Gastrocnemius medialis (tissue), 4 donors: ENCODE data around the gene MAP3K7CL. TPM values are rescaled to one million over a fixed set of nuclear protein-coding genes. Genes with fewer than 3 reads are reported as not detected.

ENCODE experiments used
- ATAC-seq, 2 donors: fragments of 150-250 bp; one replicate each; pipeline ENCODE4 v1.9.1; 2016
- DNase-seq, 2 donors: peaks; one replicate each; pipeline ENCODE4 v3.0.0-alpha.2; 2019
- H3K27ac ChIP-seq, 4 donors: fragments of 200-600 bp; sonication (generic); 1 replicate in 1 of 4; 2 replicates in 3 of 4; pipeline ENCODE4 v1.5.1; 2016 to 2018; ENCODE audit warnings: mild to moderate bottlenecking in 2 of 4, moderate library complexity in 1 of 4
- H3K27me3 ChIP-seq, 3 donors: fragments of 200-600 bp; sonication (generic) in 2 of 3; 1 replicate in 1 of 3; 2 replicates in 2 of 3; pipeline versions ENCODE4 v1.5.1 to v1.6.0; 2016 to 2019; ENCODE audit warnings: mild to moderate bottlenecking in 1 of 3, moderate library complexity in 1 of 3
- H3K36me3 ChIP-seq, 2 donors: fragments of 200-600 bp; sonication (generic) in 1 of 2; one replicate each; pipeline ENCODE4 v1.5.1; 2017 to 2018
- H3K4me1 ChIP-seq, 2 donors: fragments of 200-600 bp; sonication (generic) in 1 of 2; one replicate each; pipeline ENCODE4 v1.5.1; 2016 to 2017; ENCODE audit warnings: mild to moderate bottlenecking in 2 of 2
- H3K4me3 ChIP-seq, 4 donors: fragments of 200-600 bp; sonication (generic) in 3 of 4; 1 replicate in 1 of 4; 2 replicates in 3 of 4; pipeline ENCODE4 v1.5.1; 2016 to 2019; ENCODE audit warnings: mild to moderate bottlenecking in 2 of 4
- H3K9me3 ChIP-seq, 3 donors: fragments of 200-600 bp; sonication (generic) in 2 of 3; 1 replicate in 1 of 3; 2 replicates in 2 of 3; pipeline ENCODE4 v1.5.1; 2016 to 2019
- POLR2A ChIP-seq, 2 donors: fragments of 450-650 bp; IDR thresholded peaks; one replicate each; pipeline ENCODE4 v1.6.1; 2017; ENCODE audit warnings: antibody characterized with exemption in 2 of 2, mild to moderate bottlenecking in 2 of 2, moderate library complexity in 2 of 2
- in situ Hi-C, 4 donors: fragments of 200-750 bp; cut with MboI; loops; one replicate each; pipeline versions ENCODE4 v1.15.0 to v1.8.0; 2017; ENCODE audit warnings: low sequenced_read_pairs in 4 of 4
- intact Hi-C: fragments of 100-400 bp; cut with DNase I; formaldehyde crosslinking; loops from one replicate; pipeline ENCODE4 v1.15.1; 2023; ENCODE audit warnings: low total_unique reads
- total RNA-seq, 4 donors: library from RNA; depleted of rRNA; stranded (reverse); fragments of >200 nt; gene quantifications; one replicate each; pipeline versions ENCODE4 v1.1.0 to v1.2.3, GENCODE V29; 2016
- TF ChIP-seq, protein P1 (sequence below), 5 experiments: fragments of 450-650 bp in 3 of 5; fragments of 200-600 bp in 2 of 5; sonication (generic) in 2 of 5; IDR thresholded peaks in 4 of 5; conservative IDR thresholded peaks in 1 of 5; 1 replicate in 4 of 5; 2 replicates in 1 of 5; pipeline ENCODE4 v1.5.1; 2016 to 2019; ENCODE audit warnings: antibody characterized with exemption in 5 of 5, mild to moderate bottlenecking in 3 of 5, moderate library complexity in 3 of 5

Gene MAP3K7CL
- total RNA-seq, 4 donors from 2014 or later = 4.3 to 17.4 (median 15.5) TPM; not detected in 1

DNA sequence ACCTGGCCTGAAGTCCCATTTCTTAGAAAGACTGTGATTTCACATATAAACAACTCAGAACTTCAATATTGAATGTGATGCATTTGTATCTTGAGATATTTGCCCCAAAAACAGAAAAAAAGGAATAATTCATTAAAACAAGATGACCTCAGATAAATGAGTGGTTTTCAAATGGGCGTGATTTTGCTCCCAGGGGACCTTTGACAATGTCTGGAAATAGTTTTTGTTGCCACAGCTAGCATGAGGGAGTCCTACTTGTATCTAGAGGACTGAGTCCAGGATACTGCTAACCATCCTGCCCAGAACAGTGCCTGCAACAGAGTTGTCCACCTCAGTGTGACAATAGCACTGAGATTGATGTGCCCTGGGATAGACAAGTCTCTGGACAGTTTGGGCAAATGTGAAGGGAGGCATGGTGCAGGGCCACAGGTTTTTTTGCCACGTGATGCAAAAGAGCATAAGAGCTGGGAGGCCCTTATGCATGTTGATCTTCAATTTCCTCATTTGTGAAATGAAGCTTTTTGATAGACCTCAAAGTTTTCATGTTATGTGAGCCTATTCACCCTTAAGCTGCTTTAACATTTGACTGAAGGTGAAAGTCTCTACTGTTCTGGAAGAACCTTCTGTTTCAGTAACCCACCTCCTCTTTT, 46.2 kb downstream of the MAP3K7CL start:
- H3K9me3 ChIP-seq = no peaks in the 10 kb centered on the region
- no peaks in the 10 kb centered on the region for H3K36me3 ChIP-seq
- no peak overlapping the region for H3K4me3 ChIP-seq
- TF ChIP-seq, protein P1, sequence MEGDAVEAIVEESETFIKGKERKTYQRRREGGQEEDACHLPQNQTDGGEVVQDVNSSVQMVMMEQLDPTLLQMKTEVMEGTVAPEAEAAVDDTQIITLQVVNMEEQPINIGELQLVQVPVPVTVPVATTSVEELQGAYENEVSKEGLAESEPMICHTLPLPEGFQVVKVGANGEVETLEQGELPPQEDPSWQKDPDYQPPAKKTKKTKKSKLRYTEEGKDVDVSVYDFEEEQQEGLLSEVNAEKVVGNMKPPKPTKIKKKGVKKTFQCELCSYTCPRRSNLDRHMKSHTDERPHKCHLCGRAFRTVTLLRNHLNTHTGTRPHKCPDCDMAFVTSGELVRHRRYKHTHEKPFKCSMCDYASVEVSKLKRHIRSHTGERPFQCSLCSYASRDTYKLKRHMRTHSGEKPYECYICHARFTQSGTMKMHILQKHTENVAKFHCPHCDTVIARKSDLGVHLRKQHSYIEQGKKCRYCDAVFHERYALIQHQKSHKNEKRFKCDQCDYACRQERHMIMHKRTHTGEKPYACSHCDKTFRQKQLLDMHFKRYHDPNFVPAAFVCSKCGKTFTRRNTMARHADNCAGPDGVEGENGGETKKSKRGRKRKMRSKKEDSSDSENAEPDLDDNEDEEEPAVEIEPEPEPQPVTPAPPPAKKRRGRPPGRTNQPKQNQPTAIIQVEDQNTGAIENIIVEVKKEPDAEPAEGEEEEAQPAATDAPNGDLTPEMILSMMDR (IDR thresholded peaks at IDR 0.05 in 4 of 5, conservative IDR thresholded peaks at IDR 0.05 in 1 of 5) = no peak
- no peak for TF ChIP-seq POLR2A (IDR thresholded peaks at IDR 0.05)
- H3K27ac ChIP-seq = no peak overlapping the region
- H3K4me1 ChIP-seq = peaks cover 5 to 11% of the 10 kb centered on the region in 2 donors
- in situ Hi-C loops = loop anchor here in 1 of 4 donors (10.0 kb wide), 1 partner anchor 118 kb away; the partner anchor contains the start of gene BACH1
- no peaks in the 10 kb centered on the region for H3K27me3 ChIP-seq
- no peak for ATAC-seq
- intact Hi-C loops = no loop called here
- DNase-seq = no peak

DNA sequence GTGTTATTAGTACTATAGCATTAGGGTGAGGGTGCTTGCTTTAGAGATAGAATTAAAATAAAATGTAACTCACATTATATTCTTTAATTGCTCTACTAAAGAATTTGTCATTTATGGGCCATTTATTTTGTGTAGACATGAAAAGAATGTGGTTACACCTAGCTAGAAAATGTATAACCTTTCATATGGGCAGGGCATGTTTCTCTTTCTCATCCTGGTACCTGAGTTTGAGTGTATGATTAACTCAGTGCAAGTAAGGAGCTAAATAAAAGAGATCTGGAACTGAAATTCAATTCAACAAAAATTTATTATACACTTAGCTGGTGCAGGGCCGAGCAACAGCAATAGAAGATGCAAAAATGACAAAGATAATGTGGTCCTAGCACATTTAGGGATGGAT, 47.4 kb downstream of the MAP3K7CL start:
- peaks cover 5 to 19% of the 10 kb centered on the region in 2 donors for H3K4me1 ChIP-seq
- no peak overlapping the region for H3K4me3 ChIP-seq
- H3K9me3 ChIP-seq = no peaks in the 10 kb centered on the region
- TF ChIP-seq POLR2A (IDR thresholded peaks at IDR 0.05) = no peak
- TF ChIP-seq, protein P1 (IDR thresholded peaks at IDR 0.05 in 4 of 5, conservative IDR thresholded peaks at IDR 0.05 in 1 of 5) = no peak
- H3K27ac ChIP-seq = no peak overlapping the region
- H3K27me3 ChIP-seq = no peaks in the 10 kb centered on the region
- intact Hi-C loops = no loop called here
- no peaks in the 10 kb centered on the region for H3K36me3 ChIP-seq
- in situ Hi-C loops = loop anchor here in 1 of 4 donors (10.0 kb wide), 1 partner anchor 117 kb away; the partner anchor contains the start of gene BACH1
- DNase-seq (no peak), ATAC-seq (no peak)

DNA sequence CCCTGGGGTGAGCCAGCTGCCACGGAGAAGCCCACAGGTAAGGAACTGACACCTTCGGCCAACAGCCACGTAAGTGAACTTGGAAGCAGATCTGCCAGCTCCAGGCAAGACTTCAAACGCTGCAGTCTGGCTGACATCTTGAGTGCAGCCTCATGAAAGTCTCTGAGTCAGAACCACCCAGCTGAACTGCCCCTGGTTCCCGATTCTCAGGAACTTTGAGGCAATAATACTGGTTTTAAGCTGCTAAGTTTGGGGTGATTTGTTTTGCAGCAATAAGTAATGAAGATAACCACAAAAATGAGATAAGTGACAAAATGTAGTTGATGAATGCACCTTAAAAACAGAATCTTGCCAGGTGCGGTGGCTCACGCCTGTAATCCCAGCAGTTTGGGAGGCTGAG, 48.5 kb downstream of the MAP3K7CL start:
- DNase-seq (no peak), ATAC-seq (no peak)
- intact Hi-C loops = no loop called here
- in situ Hi-C loops = loop anchor here in 1 of 4 donors (10.0 kb wide), 1 partner anchor 116 kb away; the partner anchor contains the start of gene BACH1
- Histone ChIP-seq H3K4me1 (peaks cover 5 to 19% of the 10 kb centered on the region in 2 donors), H3K36me3 (no peaks in the 10 kb centered on the region), H3K9me3 (no peaks in the 10 kb centered on the region), H3K4me3 (no peak overlapping the region), H3K27ac (no peak overlapping the region), H3K27me3 (no peaks in the 10 kb centered on the region)
- TF ChIP-seq, protein P1 (IDR thresholded peaks at IDR 0.05 in 4 of 5, conservative IDR thresholded peaks at IDR 0.05 in 1 of 5) = no peak
- no peak for TF ChIP-seq POLR2A (IDR thresholded peaks at IDR 0.05)

DNA sequence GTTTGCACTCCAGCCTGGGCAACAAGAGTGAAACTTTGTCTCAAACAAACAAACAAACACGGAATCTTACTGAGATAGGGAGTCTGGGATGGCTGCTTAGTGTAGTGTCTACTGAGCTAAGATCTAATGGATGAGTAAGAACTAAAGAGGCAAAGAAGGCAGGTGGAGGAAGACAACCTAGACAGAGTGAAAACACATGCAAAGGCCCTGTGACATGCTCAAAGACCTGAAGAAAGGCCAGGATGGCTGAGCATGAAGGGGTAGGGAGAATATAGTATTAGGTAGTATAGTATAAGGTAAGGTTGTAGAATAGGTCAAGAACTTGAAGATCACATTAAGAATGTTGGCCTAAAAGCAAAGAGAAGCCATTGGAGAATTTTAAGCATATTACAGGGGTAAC, 49.1 kb downstream of the MAP3K7CL start:
- H3K4me1 ChIP-seq = peaks cover 5 to 17% of the 10 kb centered on the region in 2 donors
- no peaks in the 10 kb centered on the region for H3K36me3 ChIP-seq
- no peak overlapping the region for H3K4me3 ChIP-seq
- no peak for DNase-seq
- intact Hi-C loops = no loop called here
- TF ChIP-seq, protein P1 (IDR thresholded peaks at IDR 0.05 in 4 of 5, conservative IDR thresholded peaks at IDR 0.05 in 1 of 5) = no peak
- no peak for TF ChIP-seq POLR2A (IDR thresholded peaks at IDR 0.05)
- H3K9me3 ChIP-seq = no peaks in the 10 kb centered on the region
- no peaks in the 10 kb centered on the region for H3K27me3 ChIP-seq
- ATAC-seq = no peak
- H3K27ac ChIP-seq = no peak overlapping the region
- in situ Hi-C loops = loop anchor here in 1 of 4 donors (10.0 kb wide), 1 partner anchor 115 kb away; the partner anchor contains the start of gene BACH1
